G401 (cell line): Measurements from ENCODE around the gene CTSW. TPM values are rescaled to one million over a fixed set of nuclear protein-coding genes. Genes with fewer than 3 reads are reported as not detected.

Experiments used
- DNase-seq: peaks from one replicate; pipeline ENCODE4 v3.0.0-alpha.2; 2015; ENCODE audit warnings: low spot score
- in situ Hi-C: cut with HindIII; loops from 2 replicates; pipeline ENCODE4 v1.10.0; 2016; ENCODE audit warnings: low sequenced_read_pairs, mixed read lengths
- total RNA-seq: library from RNA; depleted of rRNA; stranded (reverse); fragments of >200 nt; shearing (Covaris generic); gene quantifications from 2 replicates; pipeline ENCODE4 v1.2.3, GENCODE V29; 2014

Gene CTSW
- total RNA-seq, 1 experiment from 2014 or later = not detected

- in situ Hi-C loops = no loop called here
- no peak for DNase-seq
Observed at GRCh38 chr11:65895482-65895981, 15.9 kb downstream of the CTSW start.

GRCh38 chr11:65896034-65896999 is 16.7 kb downstream of the CTSW start:
- in situ Hi-C loops = no loop called here
- DNase-seq = no peak

- in situ Hi-C loops = no loop called here
- no peak for DNase-seq
Observed at GRCh38 chr11:65897020-65897471, 17.4 kb downstream of the CTSW start.

GRCh38 chr11:65898656-65899355 is 19.2 kb downstream of the CTSW start:
- no peak for DNase-seq
- in situ Hi-C loops = no loop called here

- no peak for DNase-seq
- in situ Hi-C loops = no loop called here
Observed at GRCh38 chr11:65899356-65900124, 19.9 kb downstream of the CTSW start.

- in situ Hi-C loops = no loop called here
- DNase-seq = peak; percentile 77
Observed at GRCh38 chr11:65900125-65900898, 20.7 kb downstream of the CTSW start, which contains the start of gene FOSL1. Gene FOSL1, minus strand, starts transcription at chr11:65900388. Its CDS starts 49 bp downstream, at chr11:65900339.

- DNase-seq = no peak
- in situ Hi-C loops = no loop called here
Observed at GRCh38 chr11:65900899-65901180, 21.2 kb downstream of the CTSW start.

GRCh38 chr11:65903068-65903481 is 23.4 kb downstream of the CTSW start:
- DNase-seq = no peak

GRCh38 chr11:65903715-65904114 is 24.1 kb downstream of the CTSW start:
- no peak for DNase-seq
- in situ Hi-C loops = no loop called here

More at GRCh38 chr11:65903068-65903481, 23.4 kb downstream of the CTSW start:
- in situ Hi-C loops = no loop called here

- in situ Hi-C loops = no loop called here
- DNase-seq = no peak
Observed at GRCh38 chr11:65906602-65907001, 27.0 kb downstream of the CTSW start.

GRCh38 chr11:65907878-65908277 is 28.2 kb downstream of the CTSW start:
- no peak for DNase-seq
- in situ Hi-C loops = no loop called here

GRCh38 chr11:65911682-65912568 is 32.3 kb downstream of the CTSW start:
- peak; percentile 91 for DNase-seq
- in situ Hi-C loops = no loop called here

- DNase-seq = no peak
- in situ Hi-C loops = no loop called here
Observed at GRCh38 chr11:65912845-65913244, 33.2 kb downstream of the CTSW start.

- in situ Hi-C loops = no loop called here
- peak; percentile 91 for DNase-seq
Observed at GRCh38 chr11:65915101-65915820, 35.6 kb downstream of the CTSW start.

GRCh38 chr11:65915821-65916251 is 36.2 kb downstream of the CTSW start:
- in situ Hi-C loops = no loop called here
- DNase-seq = peak; percentile 65

GRCh38 chr11:65916391-65916790 is 36.8 kb downstream of the CTSW start:
- no peak for DNase-seq
- in situ Hi-C loops = no loop called here

- in situ Hi-C loops = no loop called here
- no peak for DNase-seq
Observed at GRCh38 chr11:65917077-65917433, 37.4 kb downstream of the CTSW start.
